Measurements from ENCODE around the gene ARHGAP24.

DNA sequence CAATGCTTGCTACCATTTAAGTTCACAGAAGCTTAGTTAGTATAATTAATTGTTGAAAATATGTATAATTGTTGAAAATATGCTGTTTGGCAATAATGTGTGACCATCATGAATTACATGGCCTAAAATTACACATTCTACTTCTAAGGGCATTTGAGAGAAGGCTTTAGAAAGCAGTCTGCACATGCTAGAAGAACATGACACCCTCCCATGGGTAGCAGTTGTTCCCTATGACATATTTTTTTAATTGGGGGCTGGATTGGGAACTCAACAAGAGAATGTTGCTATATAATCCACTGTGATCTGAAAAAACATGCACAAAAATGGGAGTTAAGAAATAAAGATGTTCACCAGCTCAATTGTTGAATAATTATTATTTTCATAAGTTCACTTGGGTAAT is 331.4 kb downstream of the ARHGAP24 start:
- TF ChIP-seq, protein P1, sequence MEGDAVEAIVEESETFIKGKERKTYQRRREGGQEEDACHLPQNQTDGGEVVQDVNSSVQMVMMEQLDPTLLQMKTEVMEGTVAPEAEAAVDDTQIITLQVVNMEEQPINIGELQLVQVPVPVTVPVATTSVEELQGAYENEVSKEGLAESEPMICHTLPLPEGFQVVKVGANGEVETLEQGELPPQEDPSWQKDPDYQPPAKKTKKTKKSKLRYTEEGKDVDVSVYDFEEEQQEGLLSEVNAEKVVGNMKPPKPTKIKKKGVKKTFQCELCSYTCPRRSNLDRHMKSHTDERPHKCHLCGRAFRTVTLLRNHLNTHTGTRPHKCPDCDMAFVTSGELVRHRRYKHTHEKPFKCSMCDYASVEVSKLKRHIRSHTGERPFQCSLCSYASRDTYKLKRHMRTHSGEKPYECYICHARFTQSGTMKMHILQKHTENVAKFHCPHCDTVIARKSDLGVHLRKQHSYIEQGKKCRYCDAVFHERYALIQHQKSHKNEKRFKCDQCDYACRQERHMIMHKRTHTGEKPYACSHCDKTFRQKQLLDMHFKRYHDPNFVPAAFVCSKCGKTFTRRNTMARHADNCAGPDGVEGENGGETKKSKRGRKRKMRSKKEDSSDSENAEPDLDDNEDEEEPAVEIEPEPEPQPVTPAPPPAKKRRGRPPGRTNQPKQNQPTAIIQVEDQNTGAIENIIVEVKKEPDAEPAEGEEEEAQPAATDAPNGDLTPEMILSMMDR (IDR thresholded peaks at IDR 0.05) = no peak
- no peak for TF ChIP-seq YY1 (IDR thresholded peaks at IDR 0.05; ENCODE audit: low read depth)
- no peak for TF ChIP-seq TCF12 (IDR thresholded peaks at IDR 0.05)
- no peak for TF ChIP-seq TEAD4 (IDR thresholded peaks at IDR 0.05; ENCODE audit: borderline replicate concordance, insufficient read depth)
- TF ChIP-seq, protein P2, sequence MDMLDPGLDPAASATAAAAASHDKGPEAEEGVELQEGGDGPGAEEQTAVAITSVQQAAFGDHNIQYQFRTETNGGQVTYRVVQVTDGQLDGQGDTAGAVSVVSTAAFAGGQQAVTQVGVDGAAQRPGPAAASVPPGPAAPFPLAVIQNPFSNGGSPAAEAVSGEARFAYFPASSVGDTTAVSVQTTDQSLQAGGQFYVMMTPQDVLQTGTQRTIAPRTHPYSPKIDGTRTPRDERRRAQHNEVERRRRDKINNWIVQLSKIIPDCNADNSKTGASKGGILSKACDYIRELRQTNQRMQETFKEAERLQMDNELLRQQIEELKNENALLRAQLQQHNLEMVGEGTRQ (IDR thresholded peaks at IDR 0.05; ENCODE audit: borderline replicate concordance, low read depth, low read length) = no peak
- TF ChIP-seq RXRA (IDR thresholded peaks at IDR 0.05; ENCODE audit: borderline replicate concordance, low read depth) = no peak
- no peak for TF ChIP-seq JUND (IDR thresholded peaks at IDR 0.05)
- no peak for TF ChIP-seq NFIC (IDR thresholded peaks at IDR 0.05; ENCODE audit: borderline replicate concordance)
- no peak for TF ChIP-seq TAF1 (IDR thresholded peaks at IDR 0.05; ENCODE audit: borderline replicate concordance, low read depth, low read length)
- no peak for TF ChIP-seq POLR2AphosphoS5 (IDR thresholded peaks at IDR 0.05; ENCODE audit: low read depth, low read length)
- TF ChIP-seq CHD2 (IDR thresholded peaks at IDR 0.05; ENCODE audit: low read length, partially characterized antibody) = no peak
- no peak for TF ChIP-seq EZH2phosphoT487 (IDR thresholded peaks at IDR 0.05; ENCODE audit: borderline replicate concordance, low read depth)

Data from SK-N-SH (cell line).